Omental fat pad (tissue), 4 donors: ENCODE measurements around the gene RBFOX2. TPM values are rescaled to one million over a fixed set of nuclear protein-coding genes. Genes with fewer than 3 reads are reported as not detected.

Experiments
- ATAC-seq: fragments of 150-250 bp; one replicate; pipeline ENCODE4 v1.9.1; 2016; ENCODE audit warnings: mild to moderate bottlenecking, moderate library complexity; ENCODE audit not compliant: low FRiP score
- DNase-seq: peaks from one replicate; pipeline ENCODE4 v3.0.0-alpha.2; 2019; ENCODE audit warnings: low spot score
- total RNA-seq, 4 donors: library from RNA; depleted of rRNA; stranded (reverse); fragments of >200 nt; gene quantifications; one replicate each; pipeline ENCODE4 v1.1.0, GENCODE V29; 2016
- TF ChIP-seq, protein P1 (sequence below), 3 donors: fragments of 450-650 bp; IDR thresholded peaks; one replicate each; pipeline ENCODE4 v1.5.1; 2016 to 2017; ENCODE audit warnings: antibody characterized with exemption in 3 of 3, mild to moderate bottlenecking in 3 of 3, moderate library complexity in 2 of 3

Gene RBFOX2
- total RNA-seq, 4 donors from 2014 or later = 41.2 to 80.7 (median 60.1) TPM

GRCh38 chr22:35923026-35923425, 105.6 kb downstream of the RBFOX2 start:
- DNase-seq (no peak), ATAC-seq (no peak)
- TF ChIP-seq, protein P1, sequence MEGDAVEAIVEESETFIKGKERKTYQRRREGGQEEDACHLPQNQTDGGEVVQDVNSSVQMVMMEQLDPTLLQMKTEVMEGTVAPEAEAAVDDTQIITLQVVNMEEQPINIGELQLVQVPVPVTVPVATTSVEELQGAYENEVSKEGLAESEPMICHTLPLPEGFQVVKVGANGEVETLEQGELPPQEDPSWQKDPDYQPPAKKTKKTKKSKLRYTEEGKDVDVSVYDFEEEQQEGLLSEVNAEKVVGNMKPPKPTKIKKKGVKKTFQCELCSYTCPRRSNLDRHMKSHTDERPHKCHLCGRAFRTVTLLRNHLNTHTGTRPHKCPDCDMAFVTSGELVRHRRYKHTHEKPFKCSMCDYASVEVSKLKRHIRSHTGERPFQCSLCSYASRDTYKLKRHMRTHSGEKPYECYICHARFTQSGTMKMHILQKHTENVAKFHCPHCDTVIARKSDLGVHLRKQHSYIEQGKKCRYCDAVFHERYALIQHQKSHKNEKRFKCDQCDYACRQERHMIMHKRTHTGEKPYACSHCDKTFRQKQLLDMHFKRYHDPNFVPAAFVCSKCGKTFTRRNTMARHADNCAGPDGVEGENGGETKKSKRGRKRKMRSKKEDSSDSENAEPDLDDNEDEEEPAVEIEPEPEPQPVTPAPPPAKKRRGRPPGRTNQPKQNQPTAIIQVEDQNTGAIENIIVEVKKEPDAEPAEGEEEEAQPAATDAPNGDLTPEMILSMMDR (IDR thresholded peaks at IDR 0.05) = no peak

DNA sequence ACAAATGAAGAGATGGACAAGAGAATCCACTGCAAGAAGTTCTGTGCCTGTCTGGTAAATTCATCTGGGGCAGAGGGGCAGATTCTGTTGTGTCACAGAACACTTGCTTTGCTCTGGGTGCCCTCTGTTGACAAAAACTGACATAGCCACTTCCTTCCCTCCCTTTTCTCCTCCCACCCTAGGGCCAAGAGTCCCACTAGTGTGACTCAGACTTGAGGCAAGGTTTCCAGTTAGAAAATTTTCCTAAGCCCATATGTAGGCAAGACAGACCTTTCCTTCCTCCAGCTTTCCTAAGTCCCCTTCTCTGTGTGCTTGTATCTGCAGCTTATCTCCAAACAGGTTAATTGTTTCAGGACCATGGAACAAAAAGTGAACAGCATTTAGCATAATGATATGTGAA, 106.8 kb downstream of the RBFOX2 start:
- DNase-seq = no peak
- ATAC-seq = peak; percentile 91
- TF ChIP-seq, protein P1 (IDR thresholded peaks at IDR 0.05) = no peak

DNA sequence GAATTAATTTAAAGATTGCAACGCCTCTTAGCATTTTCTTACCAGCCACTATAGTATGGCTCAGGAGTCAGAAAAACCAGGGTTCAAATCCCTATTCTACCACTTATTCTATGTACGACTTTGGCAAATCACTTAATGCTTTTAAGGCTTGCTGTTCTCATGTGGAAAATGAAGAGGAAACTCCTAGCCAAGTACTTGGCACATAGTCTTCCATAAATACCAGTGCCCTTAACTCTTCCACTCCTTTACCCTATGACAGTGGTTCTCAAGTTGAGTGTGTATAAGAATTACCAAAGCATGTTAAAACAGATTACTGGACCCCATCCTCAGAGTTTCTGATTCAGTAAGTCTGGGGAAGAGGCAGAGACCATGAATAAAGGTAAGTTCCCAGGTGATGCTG, 107.6 kb downstream of the RBFOX2 start:
- DNase-seq = no peak
- TF ChIP-seq, protein P1 (IDR thresholded peaks at IDR 0.05) = no peak
- ATAC-seq = no peak

DNA sequence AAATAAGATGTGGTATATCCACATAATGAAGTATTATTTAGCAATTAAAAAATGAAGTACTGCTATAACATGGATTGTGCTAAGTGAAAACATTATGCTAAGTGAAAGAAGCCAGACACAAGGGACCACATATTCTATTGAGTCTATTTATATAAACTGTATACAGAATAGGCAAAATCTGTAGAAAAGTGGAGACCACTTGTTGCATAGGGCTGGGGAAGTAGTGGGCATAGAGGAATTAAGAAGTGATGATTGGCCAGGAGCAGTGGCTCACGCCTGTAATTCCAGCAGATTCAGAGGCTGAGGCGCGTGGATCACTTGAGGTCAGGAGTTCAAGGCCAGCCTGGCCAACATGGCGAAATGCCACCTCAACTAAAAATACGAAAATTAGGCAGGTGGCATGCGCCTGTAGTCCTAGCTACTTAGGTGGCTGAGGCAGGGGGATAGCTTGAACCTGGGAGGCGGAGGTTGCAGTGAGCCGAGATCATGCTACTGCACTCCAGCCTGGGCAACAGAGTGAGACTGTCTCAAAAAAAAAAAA, 109.6 kb downstream of the RBFOX2 start:
- ATAC-seq (no peak), DNase-seq (no peak)
- TF ChIP-seq, protein P1 (IDR thresholded peaks at IDR 0.05) = no peak

DNA sequence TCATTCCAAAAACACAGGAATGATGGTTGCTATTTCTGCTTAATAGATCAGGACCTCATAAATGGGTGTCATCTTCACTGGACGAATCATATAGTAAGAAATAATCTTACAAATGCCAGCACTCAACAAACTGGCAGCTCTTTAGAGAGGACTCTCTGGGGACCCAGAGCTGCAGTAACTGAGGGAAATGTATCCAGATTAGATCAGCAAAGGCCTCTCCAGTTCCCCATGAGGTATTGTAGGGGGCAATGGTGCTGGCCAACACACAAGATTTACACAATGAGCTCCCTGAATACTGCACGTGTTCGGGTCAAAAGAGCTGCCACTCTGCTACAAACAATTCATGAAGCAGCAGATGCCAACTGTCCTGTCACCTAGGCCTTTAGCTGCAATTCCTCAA, 110.2 kb downstream of the RBFOX2 start:
- no peak for ATAC-seq
- TF ChIP-seq, protein P1 (IDR thresholded peaks at IDR 0.05) = no peak
- no peak for DNase-seq

DNA sequence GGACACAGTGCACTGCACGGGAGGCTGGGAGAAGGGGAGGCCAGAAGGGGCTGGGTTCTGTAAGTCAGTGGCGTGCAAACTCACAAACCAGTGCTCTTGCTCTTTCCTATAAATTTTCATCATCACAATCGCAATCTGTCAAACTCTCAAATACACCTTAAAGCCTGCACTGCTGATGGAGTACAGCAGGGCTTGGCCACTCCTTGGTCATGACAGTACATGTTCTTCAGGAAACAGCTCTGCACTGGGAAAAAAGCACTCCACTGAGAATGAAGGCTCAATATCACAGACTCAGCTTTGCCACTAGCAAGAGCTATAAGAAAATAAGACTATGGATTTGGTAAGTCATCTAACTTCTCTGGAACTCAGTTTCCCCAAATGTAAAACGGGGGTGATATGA, 111.0 kb downstream of the RBFOX2 start:
- ATAC-seq (no peak), DNase-seq (no peak)
- TF ChIP-seq, protein P1 (IDR thresholded peaks at IDR 0.05) = no peak

DNA sequence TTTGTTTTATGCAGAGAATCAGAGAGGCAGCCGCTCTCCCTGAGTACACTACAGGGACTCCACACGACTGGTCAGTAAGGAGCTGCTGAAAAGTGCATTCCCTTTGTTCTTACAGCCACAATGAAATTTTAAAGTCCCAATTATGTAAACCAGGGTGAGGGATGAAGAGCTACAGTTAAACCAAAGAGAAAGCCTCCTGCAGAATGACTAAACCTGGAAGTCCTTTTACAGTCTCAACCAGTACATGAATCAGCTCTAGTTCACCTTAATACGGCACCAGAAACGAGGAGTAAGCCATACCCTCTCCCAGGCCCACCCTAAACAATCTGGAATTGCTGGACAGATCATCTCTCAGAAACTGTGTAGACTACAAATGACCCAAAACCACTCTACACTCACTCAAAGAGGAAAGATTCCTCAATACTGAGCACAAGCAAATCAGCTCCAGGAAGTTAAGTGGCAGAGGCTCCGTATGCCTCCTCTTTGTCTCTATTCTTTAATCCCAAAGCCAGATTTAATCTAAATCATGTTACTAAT, 113.1 kb downstream of the RBFOX2 start:
- DNase-seq (no peak), ATAC-seq (no peak)
- TF ChIP-seq, protein P1 (IDR thresholded peaks at IDR 0.05) = no peak
